ENCODE data around the gene COL21A1.

The COL21A1 gene

DNA sequence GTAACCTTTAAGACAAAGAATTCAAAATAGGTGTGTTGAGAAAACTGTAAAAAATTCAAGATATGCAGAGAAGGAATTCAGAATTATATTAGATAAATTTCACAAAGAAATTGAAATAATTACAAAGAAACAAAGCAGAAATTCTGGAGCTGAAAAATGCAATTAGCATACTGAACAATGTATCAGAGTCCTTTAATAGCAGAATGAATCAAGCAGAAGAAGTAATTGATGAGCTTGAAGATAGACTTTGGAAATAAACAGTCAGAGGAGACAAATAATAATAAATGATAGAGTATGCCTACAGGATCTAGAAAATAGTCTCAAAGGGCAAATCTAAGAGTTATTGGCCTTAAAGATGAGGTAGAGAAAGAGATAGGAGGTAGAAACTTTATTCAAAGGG, 131.7 kb downstream of the COL21A1 start:
- no peak for DNase-seq (ENCODE audit: low read depth, low spot score)

GRCh38 chr6:56109149-56109548, 138.2 kb downstream of the COL21A1 start:
- DNase-seq (ENCODE audit: low read depth, low spot score), result no peak

GRCh38 chr6:56106231-56106630, 141.1 kb downstream of the COL21A1 start:
- DNase-seq (ENCODE audit: low read depth, low spot score), result no peak

GRCh38 chr6:56104591-56104990, 142.8 kb downstream of the COL21A1 start:
- no peak for DNase-seq (ENCODE audit: low read depth, low spot score)

DNA sequence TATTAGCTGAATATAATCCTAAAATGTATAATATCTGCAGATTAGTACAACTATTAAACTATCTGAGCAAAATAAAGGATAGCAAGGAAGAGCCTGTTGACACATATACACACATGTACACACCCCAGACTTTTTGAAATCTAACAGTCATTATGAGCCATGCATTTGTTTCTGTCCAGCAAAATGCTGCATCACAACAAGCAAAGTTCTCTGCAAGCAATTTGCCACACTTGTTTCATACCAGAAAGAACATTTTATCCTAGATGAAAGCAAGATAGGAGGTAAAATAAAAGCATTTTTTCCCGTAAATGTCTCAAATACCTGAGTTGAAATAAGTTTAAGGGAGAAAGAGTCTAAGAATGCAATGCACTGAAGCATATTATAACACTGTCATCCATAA, 145.2 kb downstream of the COL21A1 start:
- no peak for DNase-seq (ENCODE audit: low read depth, low spot score)

- no peak for DNase-seq (ENCODE audit: low read depth, low spot score)
Observed at GRCh38 chr6:56101141-56101553, 146.2 kb downstream of the COL21A1 start.

DNA sequence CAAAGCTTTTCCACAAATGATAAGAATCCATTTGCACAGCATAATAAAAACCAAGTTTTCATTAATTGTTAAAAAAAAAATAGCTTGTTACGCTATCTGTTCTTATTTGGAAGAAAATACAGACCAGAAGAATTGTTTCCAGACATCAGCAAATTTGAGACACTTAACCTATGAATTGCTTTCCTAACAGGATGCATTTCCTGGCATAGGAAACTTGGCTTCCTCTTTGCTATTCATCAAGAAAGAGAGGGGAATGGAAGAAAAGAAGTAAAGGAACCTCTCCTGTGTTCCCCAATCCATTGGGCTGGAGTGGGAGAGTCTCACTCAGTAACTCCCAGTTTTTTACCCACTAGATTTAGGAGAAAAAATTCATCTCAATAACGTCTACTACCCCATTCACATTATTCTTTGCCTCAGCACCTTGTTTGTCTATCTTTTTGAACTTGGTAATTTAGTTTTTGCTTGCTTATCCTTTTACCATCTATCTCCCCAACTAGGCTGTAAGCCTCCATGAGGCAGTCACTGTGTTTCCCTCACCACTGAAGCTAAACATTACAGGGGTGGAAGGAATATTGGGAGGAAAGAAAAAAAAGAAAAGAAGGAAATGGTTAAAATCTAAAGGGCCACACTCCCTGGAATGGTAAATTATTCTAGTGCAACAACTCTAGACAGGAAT, 150.3 kb downstream of the COL21A1 start:
- no peak for DNase-seq (ENCODE audit: low read depth, low spot score)

GRCh38 chr6:56096541-56096940, 150.8 kb downstream of the COL21A1 start:
- no peak for DNase-seq (ENCODE audit: low read depth, low spot score)

DNA sequence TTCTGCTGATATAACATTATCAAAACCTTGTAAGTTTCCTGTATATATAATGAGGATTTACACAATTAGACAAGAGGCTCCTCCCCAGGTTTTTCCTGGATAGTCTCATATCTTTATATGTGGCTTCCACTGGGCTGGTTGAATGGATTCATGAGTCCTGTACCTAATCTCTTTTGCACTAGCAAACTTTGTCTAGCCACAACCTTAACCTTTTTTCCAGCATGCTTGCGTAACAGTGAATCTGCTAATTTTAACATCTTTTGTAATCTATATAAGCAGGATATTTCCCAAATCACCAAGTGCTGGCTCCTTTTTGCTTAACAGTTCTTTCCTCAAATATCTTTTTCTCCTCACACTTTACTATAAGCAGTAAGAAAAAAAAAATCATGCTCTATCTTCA, 153.6 kb downstream of the COL21A1 start:
- DNase-seq (ENCODE audit: low read depth, low spot score), result no peak

DNA sequence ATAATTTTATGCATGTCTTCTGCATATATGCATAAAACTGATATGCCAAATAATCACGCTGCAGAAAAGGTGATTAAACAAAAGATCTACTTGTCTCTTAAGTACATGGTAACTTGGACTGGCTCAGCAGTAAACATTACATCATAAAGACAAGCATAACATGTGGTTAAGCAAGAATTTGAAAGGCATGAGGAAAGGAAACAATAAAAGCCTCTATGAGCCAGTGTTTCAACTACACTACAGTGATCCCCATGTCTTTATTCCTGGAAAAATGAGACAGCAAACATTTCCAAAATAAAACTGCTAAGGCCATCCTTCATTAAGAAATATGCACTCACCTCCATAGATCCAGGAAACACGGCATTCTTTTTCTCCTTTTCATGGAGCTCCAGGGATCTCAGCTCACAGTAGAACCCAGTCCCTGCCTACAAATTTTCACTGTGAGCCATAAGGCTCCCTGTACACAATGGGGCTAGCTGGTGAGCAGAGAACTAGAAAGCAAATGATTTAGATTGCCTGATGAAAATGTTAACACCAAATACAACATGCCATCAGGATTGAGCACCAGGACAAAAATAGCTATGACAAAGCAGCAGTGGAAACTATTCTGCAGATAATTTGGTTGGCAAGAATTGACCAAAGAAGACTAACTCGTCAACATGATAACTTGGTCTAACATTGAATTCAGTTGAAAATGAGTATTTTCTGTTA, 156.1 kb downstream of the COL21A1 start:
- no peak for DNase-seq (ENCODE audit: low read depth, low spot score)

GRCh38 chr6:56088641-56089040, 158.7 kb downstream of the COL21A1 start:
- DNase-seq (ENCODE audit: low read depth, low spot score), result no peak

- no peak for DNase-seq (ENCODE audit: low read depth, low spot score)
Observed at GRCh38 chr6:56087421-56087820, 160.0 kb downstream of the COL21A1 start.

DNA sequence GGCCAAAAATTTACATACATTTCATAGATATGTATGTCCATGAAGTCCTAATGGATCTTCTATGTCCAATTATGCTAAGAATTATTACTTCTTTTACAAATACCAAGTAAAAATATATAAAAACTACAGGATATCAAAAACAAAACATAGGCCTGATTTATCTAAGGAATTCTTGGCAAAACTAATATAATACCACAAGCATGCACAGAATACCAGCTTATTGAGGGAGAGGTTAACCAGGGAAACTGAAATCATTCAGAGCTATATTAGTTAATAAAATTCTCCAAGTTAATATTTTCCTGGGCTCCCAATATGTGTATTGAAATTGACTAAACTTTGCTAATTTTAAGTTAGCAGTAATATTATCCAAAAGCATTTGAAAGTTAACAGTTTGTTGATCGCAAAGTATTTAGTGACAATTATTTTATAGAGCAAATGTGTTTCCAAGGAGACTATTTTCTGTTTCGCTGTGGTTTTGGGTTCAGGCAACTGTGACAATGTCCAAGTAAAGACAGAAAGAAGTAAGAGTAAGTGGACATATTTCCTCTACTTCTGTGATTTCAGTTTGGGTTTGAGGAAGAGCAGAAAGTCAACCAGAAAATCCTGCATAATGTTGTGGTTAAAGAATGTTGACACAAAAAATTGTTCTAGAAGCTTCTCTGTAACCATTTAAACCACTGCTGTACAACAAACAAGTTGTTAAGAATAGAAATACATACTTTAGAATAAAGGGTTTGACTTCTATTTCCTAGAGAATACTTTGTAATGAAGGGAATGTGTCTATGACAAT, 167.4 kb downstream of the COL21A1 start:
- no peak for DNase-seq (ENCODE audit: low read depth, low spot score)

- no peak for DNase-seq (ENCODE audit: low read depth, low spot score)
Observed at GRCh38 chr6:56076033-56076432, 171.3 kb downstream of the COL21A1 start.

DNA sequence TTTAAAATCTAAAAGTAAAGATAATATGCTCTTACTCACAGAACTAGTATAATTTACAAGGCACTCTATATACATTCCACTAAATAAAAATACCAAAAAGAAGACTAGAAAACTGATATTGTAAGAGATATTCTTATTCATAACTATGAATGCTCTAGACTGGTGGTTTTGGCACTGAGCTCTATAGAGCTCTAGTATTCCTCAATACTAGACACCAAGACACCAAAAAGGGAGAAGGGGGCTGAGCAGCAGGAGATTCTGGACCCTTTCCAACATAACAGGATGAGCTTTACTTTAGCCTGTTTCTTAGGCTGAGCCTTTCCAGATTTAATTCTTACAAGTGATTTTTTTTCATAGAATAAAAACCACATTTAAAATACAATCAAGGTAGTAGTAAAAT, 173.6 kb downstream of the COL21A1 start:
- no peak for DNase-seq (ENCODE audit: low read depth, low spot score)

DNA sequence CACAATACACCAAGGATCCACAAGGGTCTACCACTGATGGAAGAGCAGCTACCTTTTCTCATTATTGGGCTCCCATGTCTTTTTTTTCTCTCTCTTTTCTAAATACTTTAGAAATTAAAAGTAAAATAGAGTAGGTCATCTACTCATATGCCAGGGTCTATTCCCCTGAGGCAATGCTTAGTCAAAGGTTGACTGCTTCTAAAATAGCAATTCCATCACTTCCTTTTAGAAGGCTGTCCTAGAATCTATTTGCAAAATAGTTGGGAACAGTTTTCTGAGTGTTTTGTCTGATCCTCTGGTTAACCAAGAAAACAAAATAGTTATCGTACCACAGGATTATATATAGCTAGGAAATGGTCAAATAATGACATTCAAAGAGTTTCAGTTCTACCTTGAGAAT, 174.1 kb downstream of the COL21A1 start:
- DNase-seq (ENCODE audit: low read depth, low spot score), result no peak

GRCh38 chr6:56072856-56073255, 174.5 kb downstream of the COL21A1 start:
- no peak for DNase-seq (ENCODE audit: low read depth, low spot score)

- DNase-seq (ENCODE audit: low read depth, low spot score), result no peak
Observed at GRCh38 chr6:56065408-56065807, 182.0 kb downstream of the COL21A1 start.

DNA sequence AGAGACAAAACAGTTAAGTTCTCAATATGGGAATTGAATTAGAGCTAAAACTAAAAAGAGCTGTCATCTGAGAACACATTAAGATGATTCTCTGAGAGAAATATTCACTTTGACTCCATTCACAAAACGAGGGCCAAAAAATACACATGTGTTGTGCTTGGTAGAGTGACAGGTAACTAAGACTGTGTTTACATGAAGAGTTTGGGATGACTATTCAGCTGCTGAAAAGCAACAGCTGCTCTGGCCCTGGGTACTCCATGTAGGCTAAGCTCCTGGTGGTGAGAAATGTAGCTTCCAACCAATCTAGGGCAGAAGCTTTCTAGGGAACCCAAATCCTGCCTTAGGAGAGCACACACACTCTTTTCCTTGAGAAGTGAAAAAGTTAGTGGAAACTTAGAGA, 184.5 kb downstream of the COL21A1 start:
- no peak for DNase-seq (ENCODE audit: low read depth, low spot score)

DNA sequence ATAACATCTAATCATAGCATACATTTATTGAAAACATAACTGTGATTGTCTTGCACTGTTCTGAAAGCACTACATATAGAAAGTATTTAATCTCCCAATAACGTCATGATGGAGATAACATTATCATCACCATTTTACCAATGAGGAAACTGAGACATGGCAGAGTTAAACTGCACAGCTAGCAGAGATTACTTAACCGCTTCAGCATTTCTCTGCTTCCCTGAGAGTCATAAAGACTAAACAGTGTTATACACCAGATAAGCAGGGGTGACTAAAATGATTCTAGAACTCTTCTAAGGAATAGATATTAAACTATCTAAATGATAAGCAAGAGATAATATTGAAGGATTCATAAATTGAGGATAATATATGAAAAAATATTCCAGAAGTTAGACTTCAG, 188.7 kb downstream of the COL21A1 start:
- no peak for DNase-seq (ENCODE audit: low read depth, low spot score)

DNA sequence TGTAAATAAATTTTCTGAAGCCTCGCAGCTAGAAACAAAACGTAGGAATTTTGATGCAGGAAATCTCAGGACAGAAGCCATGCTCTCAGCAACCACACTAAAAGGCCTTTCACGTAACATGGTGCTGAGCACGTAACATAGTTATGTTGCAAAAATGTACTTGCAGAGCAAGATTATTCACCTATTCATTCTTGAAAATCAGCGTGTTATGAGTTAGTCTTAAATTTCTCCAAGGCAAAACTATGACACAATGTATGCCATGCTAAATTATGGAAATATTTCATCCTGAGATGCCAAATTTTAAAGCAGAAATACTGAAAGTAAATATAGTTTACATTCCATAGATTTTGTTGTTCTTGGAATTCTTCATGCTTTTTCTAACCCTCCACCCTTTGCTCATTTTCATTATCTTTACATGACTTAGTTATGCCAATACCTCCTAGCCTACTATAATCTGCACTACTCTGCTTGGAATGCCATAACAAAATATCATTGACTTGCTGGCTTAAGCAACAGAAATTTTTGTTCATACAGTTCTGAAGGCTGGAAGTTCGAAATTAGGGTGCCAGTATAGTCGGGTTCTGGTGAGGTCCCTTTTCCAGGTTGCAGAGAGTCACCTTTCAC, 192.2 kb downstream of the COL21A1 start:
- DNase-seq (ENCODE audit: low read depth, low spot score), result no peak

- no peak for DNase-seq (ENCODE audit: low read depth, low spot score)
Observed at GRCh38 chr6:56051202-56051598, 196.2 kb downstream of the COL21A1 start.

Measured in iPS DF 19.7 (cell line).